ENCODE data around the gene RPL4.

Gene RPL4

GRCh38 chr15:66488525-66488924 lies 16.1 kb downstream of the RPL4 start:
- no peak overlapping the region for H3K4me3 ChIP-seq (ENCODE audit: low read length)
- no peak for DNase-seq (ENCODE audit: low read depth)
- TF ChIP-seq CTCF (conservative IDR thresholded peaks at IDR 0.05; ENCODE audit: low read length), result no peak

- no peak overlapping the region for H3K4me3 ChIP-seq (ENCODE audit: low read length)
- DNase-seq (ENCODE audit: low read depth), result no peak
- no peak for TF ChIP-seq CTCF (conservative IDR thresholded peaks at IDR 0.05; ENCODE audit: low read length)
Observed at GRCh38 chr15:66486887-66487286, 17.8 kb downstream of the RPL4 start.

- TF ChIP-seq CTCF (conservative IDR thresholded peaks at IDR 0.05; ENCODE audit: low read length), result no peak
- no peak overlapping the region for H3K4me3 ChIP-seq (ENCODE audit: low read length)
- DNase-seq (ENCODE audit: low read depth), result no peak
Observed at GRCh38 chr15:66484539-66485112, 20.0 kb downstream of the RPL4 start.

- H3K4me3 ChIP-seq (ENCODE audit: low read length), result no peak overlapping the region
- no peak for TF ChIP-seq CTCF (conservative IDR thresholded peaks at IDR 0.05; ENCODE audit: low read length)
- DNase-seq (ENCODE audit: low read depth), result peak; percentile 88
Observed at GRCh38 chr15:66483131-66483566, 21.5 kb downstream of the RPL4 start.

- H3K4me3 ChIP-seq (ENCODE audit: low read length), result no peak overlapping the region
- no peak for DNase-seq (ENCODE audit: low read depth)
- no peak for TF ChIP-seq CTCF (conservative IDR thresholded peaks at IDR 0.05; ENCODE audit: low read length)
Observed at GRCh38 chr15:66482539-66482938, 22.1 kb downstream of the RPL4 start.

GRCh38 chr15:66481107-66481856 lies 23.4 kb downstream of the RPL4 start:
- no peak for DNase-seq (ENCODE audit: low read depth)
- TF ChIP-seq CTCF (conservative IDR thresholded peaks at IDR 0.05; ENCODE audit: low read length), result no peak
- H3K4me3 ChIP-seq (ENCODE audit: low read length), result no peak overlapping the region

GRCh38 chr15:66480267-66480666 lies 24.4 kb downstream of the RPL4 start:
- TF ChIP-seq CTCF (conservative IDR thresholded peaks at IDR 0.05; ENCODE audit: low read length), result no peak
- H3K4me3 ChIP-seq (ENCODE audit: low read length), result no peak overlapping the region
- DNase-seq (ENCODE audit: low read depth), result no peak
